Measurements from ENCODE around the gene XRCC4. TPM values are rescaled to one million over a fixed set of nuclear protein-coding genes. Genes with fewer than 3 reads are reported as not detected.

The XRCC4 gene
- total and polyA plus RNA-seq, 2 of the 13 experiments (the other 11 are each of a cell fraction or from before 2014, with no cell fraction given): 2.8 to 12.6 TPM

- ATAC-seq: no peak
- Histone ChIP-seq H3K27me3 (ENCODE audit: control insufficient read depth in 1 of 2, insufficient read depth in 2 of 2, low read length in 2 of 2) (no peaks in the 10 kb centered on the region; a peak in 1 of 5 replicates), H3K4me1 (ENCODE audit: insufficient read depth, low read length) (no peaks in the 10 kb centered on the region), H4K20me1 (ENCODE audit: insufficient read depth, low read length) (no peaks in the 10 kb centered on the region), H3K4me3 (replicated peaks in 1 of 3; ENCODE audit: insufficient read depth in 1 of 3, low read depth in 2 of 3, low read length in 3 of 3) (no peak overlapping the region), H2AFZ (ENCODE audit: low read length) (no peak overlapping the region), H3K9ac (ENCODE audit: insufficient read depth, low read depth, low read length) (no peak overlapping the region), H3K27ac (ENCODE audit: extremely low read length, insufficient read depth, low read length) (no peak overlapping the region), H3K79me2 (ENCODE audit: insufficient read depth, low read length) (no peaks in the 10 kb centered on the region), H3K9me3 (ENCODE audit: low read length) (no peaks in the 10 kb centered on the region), H3K4me2 (ENCODE audit: low read depth, low read length) (no peak overlapping the region), H3K36me3 (replicated peaks in 1 of 2; ENCODE audit: control insufficient read depth in 1 of 2, insufficient read depth in 2 of 2, low read length in 2 of 2) (no peaks in the 10 kb centered on the region)
- intact Hi-C loops (cut with micrococcal nuclease; ENCODE audit: unreplicated experiment): no loop called here
- no peak for FAIRE-seq
- no TSS peak for BruUV-seq (replicated peaks)
- ChIA-PET POLR2A (no interaction called here), CTCF (ENCODE audit: low intra/inter-chr PET ratio, low total read pairs) (no interaction called here)
- in situ Hi-C loops (cut with HindIII; ENCODE audit: extremely low pct_ligation_motif_present, low pct_unique_long_range_greater_than_20kb): no loop called here
- peak; percentile 37; the same call in 1 of the 2 replicates for TF ChIP-seq ATF7 (IDR thresholded peaks at IDR 0.05)
- no peak for TF ChIP-seq ATF7 (CRISPR knock-in tag; IDR thresholded peaks at IDR 0.05)
- TF ChIP-seq MAFK (conservative IDR thresholded peaks at IDR 0.05 in 1 of 2, IDR thresholded peaks at IDR 0.05 in 1 of 2; ENCODE audit: low read length in 2 of 2): 0 out of 4 replicates have a peak, but pooled peaks of 1 of the 2 experiments have one; percentile 4
- TF ChIP-seq CC2D1A (CRISPR knock-in tag; IDR thresholded peaks at IDR 0.05): no peak
- DNase-seq (ENCODE audit: low spot score): no peak
These were observed 311.3 kb downstream of the XRCC4 start for GRCh38 chr5:83388608-83389007.

- Histone ChIP-seq H3K36me3 (replicated peaks in 1 of 2; ENCODE audit: control insufficient read depth in 1 of 2, insufficient read depth in 2 of 2, low read length in 2 of 2) (no peaks in the 10 kb centered on the region), H3K4me1 (ENCODE audit: insufficient read depth, low read length) (no peaks in the 10 kb centered on the region), H3K27me3 (ENCODE audit: control insufficient read depth in 1 of 2, insufficient read depth in 2 of 2, low read length in 2 of 2) (no peaks in the 10 kb centered on the region; a peak in 1 of 5 replicates), H2AFZ (ENCODE audit: low read length) (no peak overlapping the region), H3K4me2 (ENCODE audit: low read depth, low read length) (no peak overlapping the region), H3K79me2 (ENCODE audit: insufficient read depth, low read length) (no peaks in the 10 kb centered on the region), H3K9ac (ENCODE audit: insufficient read depth, low read depth, low read length) (no peak overlapping the region), H4K20me1 (ENCODE audit: insufficient read depth, low read length) (no peaks in the 10 kb centered on the region), H3K27ac (ENCODE audit: extremely low read length, insufficient read depth, low read length) (no peak overlapping the region), H3K9me3 (ENCODE audit: low read length) (no peaks in the 10 kb centered on the region), H3K4me3 (replicated peaks in 1 of 3; ENCODE audit: insufficient read depth in 1 of 3, low read depth in 2 of 3, low read length in 3 of 3) (no peak overlapping the region)
- no peak for ATAC-seq
- CTCF ChIA-PET (ENCODE audit: low intra/inter-chr PET ratio, low total read pairs): no interaction called here
- BruUV-seq (replicated peaks): no TSS peak
- no peak for TF ChIP-seq MEF2D (CRISPR knock-in tag; IDR thresholded peaks at IDR 0.05)
- no peak for TF ChIP-seq PRMT3 (CRISPR knock-in tag; IDR thresholded peaks at IDR 0.05; ENCODE audit: borderline replicate concordance, low read depth)
- no peak for TF ChIP-seq GATA4 (IDR thresholded peaks at IDR 0.05; ENCODE audit: borderline replicate concordance, low read depth)
- WGBS (ENCODE audit: low lambda C conversion rate): 10% methylated on average over 8 of the region's 9 CpGs
- in situ Hi-C loops (cut with HindIII; ENCODE audit: extremely low pct_ligation_motif_present, low pct_unique_long_range_greater_than_20kb) (no loop called here), intact Hi-C loops (cut with micrococcal nuclease; ENCODE audit: unreplicated experiment) (no loop called here)
- POLR2A ChIA-PET: no interaction called here
- FAIRE-seq: no peak
- no peak for DNase-seq (ENCODE audit: low spot score)
These were observed 315.6 kb downstream of the XRCC4 start for GRCh38 chr5:83392766-83393503.
